GM23338 (cell line): ENCODE data around the gene CYP20A1. TPM values are rescaled to one million over a fixed set of nuclear protein-coding genes. Genes with fewer than 3 reads are reported as not detected.
A peak's percentile ranks its signal among the peaks of the same experiment; 100 is the strongest.

Experiments used
- ATAC-seq: fragments of 200-7000 bp; cut with Tn5 transposase; 3 replicates; pipeline ENCODE4 v1.9.1; 2020
- DNase-seq: peaks from one replicate; pipeline ENCODE4 v3.0.0-alpha.2; 2015; ENCODE audit warnings: low spot score
- H2AFZ ChIP-seq: fragments of 200-600 bp; sonication (generic); 2 replicates; pipeline ENCODE4 v1.8.0; 2016; ENCODE audit warnings: antibody characterized with exemption, mild to moderate bottlenecking, moderate library complexity
- H3F3A ChIP-seq: fragments of 200-600 bp; sonication (generic); replicated peaks from 2 replicates; pipeline ENCODE4 v1.8.0; 2017; ENCODE audit warnings: antibody characterized with exemption, mixed run types, low read depth
- H3K27ac ChIP-seq: fragments of 200-600 bp; sonication (generic); 2 replicates; pipeline ENCODE4 v1.6.1; 2016; ENCODE audit warnings: low read depth
- H3K27me3 ChIP-seq: fragments of 200-600 bp; sonication (generic); 2 replicates; pipeline ENCODE4 v1.8.0; 2016; ENCODE audit warnings: mild to moderate bottlenecking, mixed run types, moderate library complexity; ENCODE audit not compliant: insufficient read depth
- H3K36me3 ChIP-seq: fragments of 200-600 bp; sonication (generic); 2 replicates; pipeline ENCODE4 v1.8.0; 2016; ENCODE audit warnings: mild to moderate bottlenecking; ENCODE audit not compliant: insufficient read depth
- H3K4me1 ChIP-seq: fragments of 200-600 bp; sonication (generic); 2 replicates; pipeline ENCODE4 v1.8.0; 2016; ENCODE audit warnings: mild to moderate bottlenecking, moderate library complexity; ENCODE audit not compliant: insufficient read depth
- H3K4me2 ChIP-seq: fragments of 200-600 bp; sonication (generic); 2 replicates; pipeline ENCODE4 v1.7.1; 2017; ENCODE audit warnings: mixed run types
- H3K4me3 ChIP-seq: fragments of 200-600 bp; sonication (generic); 2 replicates; pipeline ENCODE4 v1.6.1; 2016; ENCODE audit warnings: mixed run types
- H3K79me2 ChIP-seq: fragments of 200-600 bp; sonication (generic); replicated peaks from 2 replicates; pipeline ENCODE4 v1.8.0; 2017; ENCODE audit warnings: mild to moderate bottlenecking; ENCODE audit not compliant: insufficient read depth
- H3K9me2 ChIP-seq: fragments of 200-600 bp; sonication (generic); 2 replicates; pipeline ENCODE4 v1.8.0; 2017; ENCODE audit not compliant: insufficient read depth
- H4K20me1 ChIP-seq: fragments of 200-600 bp; sonication (generic); replicated peaks from 2 replicates; pipeline ENCODE4 v1.8.0; 2017; ENCODE audit warnings: mild to moderate bottlenecking; ENCODE audit not compliant: insufficient read depth
- H3K27ac Mint-ChIP-seq: 2 replicates; pipeline ENCODE4 v1.8.0; 2020; ENCODE audit warnings: inconsistent platforms, mild to moderate bottlenecking, moderate library complexity, mixed read lengths
- H3K27me3 Mint-ChIP-seq: 3 replicates; pipeline ENCODE4 v1.8.0; 2022; ENCODE audit warnings: low read depth, mild to moderate bottlenecking, moderate library complexity, mixed read lengths, inconsistent platforms; ENCODE audit not compliant: insufficient read depth, poor library complexity
- H3K36me3 Mint-ChIP-seq: 3 replicates; pipeline ENCODE4 v1.8.0; 2021; ENCODE audit warnings: low read depth, mild to moderate bottlenecking, inconsistent platforms, moderate library complexity, mixed read lengths
- H3K4me1 Mint-ChIP-seq: 3 replicates; pipeline ENCODE4 v1.8.0; 2020; ENCODE audit warnings: mild to moderate bottlenecking, inconsistent platforms, mixed read lengths
- H3K4me3 Mint-ChIP-seq: 3 replicates; pipeline ENCODE4 v1.8.0; 2021; ENCODE audit warnings: moderate library complexity, mild to moderate bottlenecking, inconsistent platforms, mixed read lengths
- H3K9me3 Mint-ChIP-seq: 3 replicates; pipeline ENCODE4 v1.8.0; 2020; ENCODE audit warnings: moderate library complexity, mild to moderate bottlenecking, inconsistent platforms, mixed read lengths
- CREB1 ChIP-seq: fragments of 250-450 bp; sonication (Bioruptor Pico); IDR thresholded peaks from 2 replicates; pipeline ENCODE4 v1.5.0; 2020; ENCODE audit warnings: low read depth, mild to moderate bottlenecking, moderate library complexity
- EZH2 ChIP-seq: fragments of 200-600 bp; sonication (generic); IDR thresholded peaks from one replicate; pipeline ENCODE4 v1.8.0; 2017; ENCODE audit warnings: antibody characterized with exemption, mild to moderate bottlenecking, low read depth; ENCODE audit not compliant: unreplicated experiment
- EZH2phosphoT487 ChIP-seq: fragments of 200-600 bp; sonication (generic); IDR thresholded peaks from one replicate; pipeline ENCODE4 v1.8.1; 2018; ENCODE audit warnings: antibody characterized with exemption; ENCODE audit not compliant: unreplicated experiment
- JUNB ChIP-seq: IDR thresholded peaks from one replicate; pipeline ENCODE4 v1.6.1; 2016; ENCODE audit warnings: antibody characterized with exemption; ENCODE audit not compliant: unreplicated experiment
- NANOG ChIP-seq: IDR thresholded peaks from 2 replicates; pipeline ENCODE4 v1.6.1; 2016; ENCODE audit warnings: antibody characterized with exemption, borderline replicate concordance
- POLR2AphosphoS5 ChIP-seq: IDR thresholded peaks from 2 replicates; pipeline ENCODE4 v1.6.1; 2016; ENCODE audit warnings: antibody characterized with exemption, low read depth
- ZNF114 ChIP-seq: fragments of 250-450 bp; sonication (Bioruptor Pico); IDR thresholded peaks from 2 replicates; pipeline ENCODE4 v1.5.0; 2020; ENCODE audit warnings: mild to moderate bottlenecking, moderate library complexity
- polyA plus RNA-seq: library from polyadenylated mRNA; unstranded; fragments of >200 nt; fragmentation: Nextera tagmentation; extraction: Ambion mirVana; gene quantifications from 2 replicates; pipeline ENCODE4 v1.2.1, GENCODE V29; 2016
- total RNA-seq: library from RNA; depleted of rRNA; stranded (reverse); fragments of >200 nt; shearing (Covaris generic); gene quantifications from 2 replicates; pipeline ENCODE4 v1.2.3, GENCODE V29; 2014
- TF ChIP-seq, protein P1 (sequence below), 2 experiments: fragments of 200-600 bp in 1 of 2; sonication (generic) in 1 of 2; conservative IDR thresholded peaks; 2 replicates each; pipeline versions ENCODE4 v1.5.1 to v1.6.1; 2016 to 2017; ENCODE audit warnings: antibody characterized with exemption in 2 of 2, low read depth in 2 of 2, mild to moderate bottlenecking in 2 of 2, moderate library complexity in 1 of 2
- TF ChIP-seq, protein P2 (sequence below): IDR thresholded peaks from 2 replicates; pipeline ENCODE4 v1.6.1; 2016; ENCODE audit warnings: antibody characterized with exemption
- TF ChIP-seq, protein P3 (sequence below): IDR thresholded peaks from one replicate; pipeline ENCODE4 v1.6.1; 2018; ENCODE audit warnings: antibody characterized with exemption; ENCODE audit not compliant: unreplicated experiment

The CYP20A1 gene
- total and polyA plus RNA-seq, 2 experiments from 2014 or later: 17.0 to 21.0 TPM

- ATAC-seq: no peak
- H3K4me3 Mint-ChIP-seq: no peak overlapping the region
- TF ChIP-seq, protein P1, sequence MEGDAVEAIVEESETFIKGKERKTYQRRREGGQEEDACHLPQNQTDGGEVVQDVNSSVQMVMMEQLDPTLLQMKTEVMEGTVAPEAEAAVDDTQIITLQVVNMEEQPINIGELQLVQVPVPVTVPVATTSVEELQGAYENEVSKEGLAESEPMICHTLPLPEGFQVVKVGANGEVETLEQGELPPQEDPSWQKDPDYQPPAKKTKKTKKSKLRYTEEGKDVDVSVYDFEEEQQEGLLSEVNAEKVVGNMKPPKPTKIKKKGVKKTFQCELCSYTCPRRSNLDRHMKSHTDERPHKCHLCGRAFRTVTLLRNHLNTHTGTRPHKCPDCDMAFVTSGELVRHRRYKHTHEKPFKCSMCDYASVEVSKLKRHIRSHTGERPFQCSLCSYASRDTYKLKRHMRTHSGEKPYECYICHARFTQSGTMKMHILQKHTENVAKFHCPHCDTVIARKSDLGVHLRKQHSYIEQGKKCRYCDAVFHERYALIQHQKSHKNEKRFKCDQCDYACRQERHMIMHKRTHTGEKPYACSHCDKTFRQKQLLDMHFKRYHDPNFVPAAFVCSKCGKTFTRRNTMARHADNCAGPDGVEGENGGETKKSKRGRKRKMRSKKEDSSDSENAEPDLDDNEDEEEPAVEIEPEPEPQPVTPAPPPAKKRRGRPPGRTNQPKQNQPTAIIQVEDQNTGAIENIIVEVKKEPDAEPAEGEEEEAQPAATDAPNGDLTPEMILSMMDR (conservative IDR thresholded peaks at IDR 0.05; ENCODE audit: low read depth in 2 of 2): no peak
- TF ChIP-seq NANOG (no peak), JUNB (no peak), EZH2phosphoT487 (no peak), EZH2 (no peak), CREB1 (no peak), POLR2AphosphoS5 (no peak), ZNF114 (CRISPR knock-in tag) (no peak)
- TF ChIP-seq, protein P2, sequence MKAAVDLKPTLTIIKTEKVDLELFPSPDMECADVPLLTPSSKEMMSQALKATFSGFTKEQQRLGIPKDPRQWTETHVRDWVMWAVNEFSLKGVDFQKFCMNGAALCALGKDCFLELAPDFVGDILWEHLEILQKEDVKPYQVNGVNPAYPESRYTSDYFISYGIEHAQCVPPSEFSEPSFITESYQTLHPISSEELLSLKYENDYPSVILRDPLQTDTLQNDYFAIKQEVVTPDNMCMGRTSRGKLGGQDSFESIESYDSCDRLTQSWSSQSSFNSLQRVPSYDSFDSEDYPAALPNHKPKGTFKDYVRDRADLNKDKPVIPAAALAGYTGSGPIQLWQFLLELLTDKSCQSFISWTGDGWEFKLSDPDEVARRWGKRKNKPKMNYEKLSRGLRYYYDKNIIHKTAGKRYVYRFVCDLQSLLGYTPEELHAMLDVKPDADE: no peak
- TF ChIP-seq, protein P3, sequence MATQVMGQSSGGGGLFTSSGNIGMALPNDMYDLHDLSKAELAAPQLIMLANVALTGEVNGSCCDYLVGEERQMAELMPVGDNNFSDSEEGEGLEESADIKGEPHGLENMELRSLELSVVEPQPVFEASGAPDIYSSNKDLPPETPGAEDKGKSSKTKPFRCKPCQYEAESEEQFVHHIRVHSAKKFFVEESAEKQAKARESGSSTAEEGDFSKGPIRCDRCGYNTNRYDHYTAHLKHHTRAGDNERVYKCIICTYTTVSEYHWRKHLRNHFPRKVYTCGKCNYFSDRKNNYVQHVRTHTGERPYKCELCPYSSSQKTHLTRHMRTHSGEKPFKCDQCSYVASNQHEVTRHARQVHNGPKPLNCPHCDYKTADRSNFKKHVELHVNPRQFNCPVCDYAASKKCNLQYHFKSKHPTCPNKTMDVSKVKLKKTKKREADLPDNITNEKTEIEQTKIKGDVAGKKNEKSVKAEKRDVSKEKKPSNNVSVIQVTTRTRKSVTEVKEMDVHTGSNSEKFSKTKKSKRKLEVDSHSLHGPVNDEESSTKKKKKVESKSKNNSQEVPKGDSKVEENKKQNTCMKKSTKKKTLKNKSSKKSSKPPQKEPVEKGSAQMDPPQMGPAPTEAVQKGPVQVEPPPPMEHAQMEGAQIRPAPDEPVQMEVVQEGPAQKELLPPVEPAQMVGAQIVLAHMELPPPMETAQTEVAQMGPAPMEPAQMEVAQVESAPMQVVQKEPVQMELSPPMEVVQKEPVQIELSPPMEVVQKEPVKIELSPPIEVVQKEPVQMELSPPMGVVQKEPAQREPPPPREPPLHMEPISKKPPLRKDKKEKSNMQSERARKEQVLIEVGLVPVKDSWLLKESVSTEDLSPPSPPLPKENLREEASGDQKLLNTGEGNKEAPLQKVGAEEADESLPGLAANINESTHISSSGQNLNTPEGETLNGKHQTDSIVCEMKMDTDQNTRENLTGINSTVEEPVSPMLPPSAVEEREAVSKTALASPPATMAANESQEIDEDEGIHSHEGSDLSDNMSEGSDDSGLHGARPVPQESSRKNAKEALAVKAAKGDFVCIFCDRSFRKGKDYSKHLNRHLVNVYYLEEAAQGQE: no peak
Observed at GRCh38 chr2:203326356-203326755, 87.5 kb downstream of the CYP20A1 start.

More at GRCh38 chr2:203326356-203326755, 87.5 kb downstream of the CYP20A1 start:
- H3K4me1 ChIP-seq: peaks cover 15% of the 10 kb centered on the region
- Mint-ChIP-seq H3K9me3 (no peaks in the 10 kb centered on the region; the same call in 2 of the 3 replicates), H3K27me3 (peaks cover 5% of the 10 kb centered on the region), H3K27ac (no peak overlapping the region), H3K36me3 (no peaks in the 10 kb centered on the region; the same call in 2 of the 3 replicates), H3K4me1 (peaks cover 27% of the 10 kb centered on the region)
- H2AFZ ChIP-seq: peak overlapping the region; percentile 70; the same call in 1 of the 2 replicates
- no peaks in the 10 kb centered on the region for H3F3A ChIP-seq
- no peaks in the 10 kb centered on the region for H3K36me3 ChIP-seq
- H3K27ac ChIP-seq: 0 out of 2 replicates have a peak overlapping the region, but pooled peaks have one; percentile 97
- no peak overlapping the region for H3K4me2 ChIP-seq
- no peak overlapping the region for H3K4me3 ChIP-seq
- DNase-seq: no peak
- H3K27me3 ChIP-seq: no peaks in the 10 kb centered on the region
- no peaks in the 10 kb centered on the region for H3K9me2 ChIP-seq
- H3K79me2 ChIP-seq: peaks cover 30% of the 10 kb centered on the region
- H4K20me1 ChIP-seq: peaks cover 8% of the 10 kb centered on the region; the same call in 1 of the 2 replicates
